NOMO-1 treated with DMSO at 0.1 percent for 48 hours (cell line): ENCODE measurements around the gene FAM9C.
A peak's percentile ranks its signal among the peaks of the same experiment; 100 is the strongest.

Experiments used
- DNase-seq: peaks from one replicate; lab custom pipeline; 2025; ENCODE audit not compliant: unreplicated experiment; lab: John Stamatoyannopoulos, UW

Gene FAM9C

GRCh38 chrX:13043938-13044337 is 482 bp downstream of the FAM9C start:
- no peak for DNase-seq

- DNase-seq, result no peak
Measured at GRCh38 chrX:13043138-13043537, 1.3 kb downstream of the FAM9C start.

GRCh38 chrX:13036896-13037295 is 7.5 kb downstream of the FAM9C start:
- no peak for DNase-seq

GRCh38 chrX:13033193-13033592 is 11.2 kb downstream of the FAM9C start:
- no peak for DNase-seq

- DNase-seq, result peak; percentile 15
Measured at GRCh38 chrX:13029887-13030771, 14.3 kb downstream of the FAM9C start.

GRCh38 chrX:13029637-13029886 is 14.9 kb downstream of the FAM9C start:
- DNase-seq, result no peak

- no peak for DNase-seq
Measured at GRCh38 chrX:13028871-13029636, 15.4 kb downstream of the FAM9C start.

GRCh38 chrX:13026877-13027652 is 17.4 kb downstream of the FAM9C start:
- no peak for DNase-seq

- DNase-seq, result no peak
Measured at GRCh38 chrX:13024986-13025385, 19.4 kb downstream of the FAM9C start.

GRCh38 chrX:13023979-13024378 is 20.4 kb downstream of the FAM9C start:
- no peak for DNase-seq

GRCh38 chrX:13023567-13023966 is 20.9 kb downstream of the FAM9C start:
- no peak for DNase-seq

- no peak for DNase-seq
Measured at GRCh38 chrX:13022926-13023325, 21.5 kb downstream of the FAM9C start.

- DNase-seq, result peak; percentile 80
Measured at GRCh38 chrX:13016731-13017130, 27.7 kb downstream of the FAM9C start.

GRCh38 chrX:13015536-13016236 is 28.7 kb downstream of the FAM9C start:
- peak; percentile 92 for DNase-seq

- no peak for DNase-seq
Measured at GRCh38 chrX:13014111-13015096, 30.0 kb downstream of the FAM9C start.

- peak; percentile 96 for DNase-seq
Measured at GRCh38 chrX:13013363-13014110, 30.9 kb downstream of the FAM9C start.

GRCh38 chrX:13010546-13010945 is 33.9 kb downstream of the FAM9C start:
- DNase-seq, result no peak

GRCh38 chrX:13009844-13010243 is 34.6 kb downstream of the FAM9C start:
- DNase-seq, result no peak

GRCh38 chrX:13009273-13009672 is 35.1 kb downstream of the FAM9C start:
- DNase-seq, result no peak
